Measurements from ENCODE around the gene PDE4D.

GRCh38 chr5:59260973-59261372, 632.6 kb downstream of the PDE4D start:
- no peak for TF ChIP-seq ISL1 (CRISPR knock-in tag; IDR thresholded peaks at IDR 0.05)
- TF ChIP-seq ARNTL (CRISPR knock-in tag; IDR thresholded peaks at IDR 0.05; ENCODE audit: borderline replicate concordance, low read depth): no peak

Data from SK-N-SH treated with all-trans-retinoic acid at 6 μM for 48 hours (cell line).